GM10248 (cell line): Measurements from ENCODE around the gene KRT39.

Source experiments
- CTCF ChIA-PET: fragments of 300-600 bp; sonication (Branson Sonifier 250); formaldehyde crosslinking; extraction: SDS; loops from one replicate; lab custom pipeline; 2021; ENCODE audit warnings: antibody characterized with exemption; lab: Yijun Ruan, JAX
- POLR2A ChIA-PET: fragments of 350-650 bp; sonication (Branson Sonifier 250); formaldehyde crosslinking; extraction: SDS; loops from one replicate; lab custom pipeline; 2020; ENCODE audit warnings: antibody characterized with exemption; lab: Yijun Ruan, JAX
- DNase-seq: peaks from one replicate; pipeline ENCODE4 v3.0.0; 2012; ENCODE audit errors: extremely low spot score
- TF ChIP-seq, protein P1 (sequence below): IDR thresholded peaks from 2 replicates; pipeline ENCODE4 v1.5.1; 2012; ENCODE audit warnings: mild to moderate bottlenecking, low read depth; ENCODE audit errors: extremely low read depth, missing control alignments, control extremely low read depth

The KRT39 gene

DNA sequence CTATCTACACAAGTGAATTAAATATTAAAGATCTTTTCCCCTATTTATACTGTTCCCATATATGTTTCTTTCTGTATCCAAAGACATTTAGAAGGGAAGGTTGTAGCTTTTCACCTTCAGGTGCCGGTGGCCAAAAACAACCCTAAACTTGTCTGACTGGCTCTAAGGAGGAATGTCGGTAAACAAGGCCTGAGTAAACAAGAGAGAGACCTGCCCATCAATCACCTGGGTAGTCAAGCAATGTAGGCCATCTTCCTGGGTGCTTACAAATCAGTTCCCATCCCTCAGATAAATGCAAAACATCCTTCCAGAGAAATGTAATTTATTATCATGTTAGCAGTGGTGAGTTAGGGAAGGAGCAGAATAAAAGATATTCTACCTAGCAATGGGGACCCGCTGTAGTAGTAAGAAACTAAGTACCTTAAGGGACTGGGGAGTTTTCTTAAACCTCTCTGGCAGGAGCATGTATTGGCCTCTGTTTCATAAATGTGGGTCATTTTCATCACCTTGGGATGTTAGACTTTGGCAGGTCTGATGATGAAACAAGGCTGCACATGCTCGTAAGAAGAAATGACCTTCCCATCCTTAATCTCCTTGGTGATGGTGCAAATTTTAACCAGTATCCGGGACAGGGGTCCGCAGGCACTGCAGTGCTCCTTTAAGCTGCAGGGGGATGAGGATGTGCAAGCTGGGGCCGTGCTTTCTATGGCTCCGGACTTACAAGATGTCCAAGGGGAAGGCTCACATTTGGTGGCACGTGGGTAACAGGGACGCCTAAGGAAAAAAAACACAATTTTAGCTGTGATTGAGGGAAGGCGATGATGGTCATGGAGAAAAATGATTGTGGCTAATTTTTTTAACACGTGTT, 8.4 kb downstream of the KRT39 start:
- CTCF ChIA-PET: no interaction called here
- POLR2A ChIA-PET: no interaction called here
- DNase-seq: no peak
- TF ChIP-seq, protein P1, sequence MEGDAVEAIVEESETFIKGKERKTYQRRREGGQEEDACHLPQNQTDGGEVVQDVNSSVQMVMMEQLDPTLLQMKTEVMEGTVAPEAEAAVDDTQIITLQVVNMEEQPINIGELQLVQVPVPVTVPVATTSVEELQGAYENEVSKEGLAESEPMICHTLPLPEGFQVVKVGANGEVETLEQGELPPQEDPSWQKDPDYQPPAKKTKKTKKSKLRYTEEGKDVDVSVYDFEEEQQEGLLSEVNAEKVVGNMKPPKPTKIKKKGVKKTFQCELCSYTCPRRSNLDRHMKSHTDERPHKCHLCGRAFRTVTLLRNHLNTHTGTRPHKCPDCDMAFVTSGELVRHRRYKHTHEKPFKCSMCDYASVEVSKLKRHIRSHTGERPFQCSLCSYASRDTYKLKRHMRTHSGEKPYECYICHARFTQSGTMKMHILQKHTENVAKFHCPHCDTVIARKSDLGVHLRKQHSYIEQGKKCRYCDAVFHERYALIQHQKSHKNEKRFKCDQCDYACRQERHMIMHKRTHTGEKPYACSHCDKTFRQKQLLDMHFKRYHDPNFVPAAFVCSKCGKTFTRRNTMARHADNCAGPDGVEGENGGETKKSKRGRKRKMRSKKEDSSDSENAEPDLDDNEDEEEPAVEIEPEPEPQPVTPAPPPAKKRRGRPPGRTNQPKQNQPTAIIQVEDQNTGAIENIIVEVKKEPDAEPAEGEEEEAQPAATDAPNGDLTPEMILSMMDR: no peak

DNA sequence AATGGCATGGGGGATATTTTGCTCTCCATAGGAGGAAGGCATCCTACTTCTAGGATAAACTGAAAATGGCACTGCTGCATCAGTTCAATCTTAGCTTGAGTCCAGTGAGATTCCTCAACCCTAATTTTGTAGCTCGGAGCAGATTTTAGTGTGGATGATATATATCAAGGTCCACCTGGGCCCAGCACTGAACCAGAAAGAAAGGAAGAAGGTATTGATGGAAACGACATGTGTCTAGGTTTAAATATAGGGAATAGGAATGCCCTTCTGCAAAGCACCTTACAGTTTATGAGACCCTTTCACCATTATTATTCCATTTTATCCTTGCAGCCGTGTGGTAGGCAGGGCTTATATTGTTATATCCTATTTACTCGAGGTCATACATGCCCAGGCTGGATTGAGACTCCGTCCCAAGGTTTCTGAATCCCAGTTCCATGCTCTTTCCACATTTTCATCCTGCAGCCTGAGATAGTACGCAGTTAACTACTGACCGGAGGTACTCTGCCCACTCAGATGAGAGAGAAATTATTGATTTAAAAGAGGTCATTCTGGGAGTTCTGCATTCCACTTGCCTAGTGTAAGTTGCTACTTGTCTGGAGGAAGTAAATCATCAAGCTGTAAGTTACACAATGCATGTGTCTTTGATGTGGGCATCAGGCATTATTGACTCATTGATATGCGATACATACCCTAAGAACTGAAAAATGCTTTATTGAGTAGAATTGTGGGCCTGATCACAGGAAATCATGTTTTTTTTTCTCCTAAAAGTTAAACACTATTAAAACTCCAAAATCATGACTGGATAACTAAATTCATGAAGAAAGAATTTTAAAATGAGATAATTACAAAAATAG, 10.1 kb downstream of the KRT39 start:
- POLR2A ChIA-PET: no interaction called here

DNA sequence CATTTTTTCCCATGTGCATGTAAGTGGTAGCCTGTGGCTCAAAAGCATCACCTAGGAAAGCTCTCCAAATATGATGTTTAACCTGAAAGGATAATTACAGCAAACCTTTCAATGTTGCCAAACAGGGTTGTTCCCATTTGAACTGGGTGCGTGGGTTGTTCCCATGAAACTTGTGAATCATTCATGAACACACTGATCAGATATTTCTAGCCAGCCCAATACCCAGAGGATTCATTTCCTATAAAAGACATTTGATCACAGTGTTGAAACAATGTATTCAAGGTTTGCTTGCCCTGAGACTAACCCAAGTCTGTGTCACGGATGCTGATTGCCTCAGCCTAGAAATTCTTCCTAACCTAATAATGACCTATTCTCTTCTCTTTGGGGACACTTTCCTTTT, 12.9 kb downstream of the KRT39 start:
- ChIA-PET CTCF (interaction anchor here (1.0 kb wide), 1 partner anchor 23 kb away, joined by 3 read pairs; no protein-coding TSS in a partner anchor), POLR2A (no interaction called here)
- DNase-seq: no peak
- TF ChIP-seq, protein P1: no peak

More for the DNA sequence above, 10.1 kb downstream of the KRT39 start:
- DNase-seq: no peak
- TF ChIP-seq, protein P1: no peak
- CTCF ChIA-PET: no interaction called here

DNA sequence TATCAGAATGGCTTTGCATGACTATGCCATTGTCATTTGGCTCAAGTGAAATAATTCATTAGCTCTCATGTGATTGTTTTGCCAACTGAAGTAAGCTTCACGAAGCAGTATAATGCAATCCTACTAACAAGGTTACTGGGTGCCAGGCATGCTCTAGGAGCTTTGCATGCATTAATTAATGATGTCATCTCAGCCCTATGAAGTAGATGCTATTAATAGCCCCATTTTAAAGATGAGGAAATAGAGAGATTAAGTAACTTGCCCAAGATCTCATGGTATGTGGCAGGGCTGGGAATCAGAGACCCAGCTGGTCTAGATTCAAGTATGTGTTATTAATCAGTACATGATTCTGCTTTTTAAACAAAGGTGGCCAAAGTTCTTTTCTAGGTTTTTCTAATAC, 14.1 kb downstream of the KRT39 start:
- CTCF ChIA-PET: interaction anchor here (1.0 to 1.7 kb wide), 2 partner anchors 9 to 24 kb away, joined by 3 to 4 read pairs; no protein-coding TSS in a partner anchor

DNA sequence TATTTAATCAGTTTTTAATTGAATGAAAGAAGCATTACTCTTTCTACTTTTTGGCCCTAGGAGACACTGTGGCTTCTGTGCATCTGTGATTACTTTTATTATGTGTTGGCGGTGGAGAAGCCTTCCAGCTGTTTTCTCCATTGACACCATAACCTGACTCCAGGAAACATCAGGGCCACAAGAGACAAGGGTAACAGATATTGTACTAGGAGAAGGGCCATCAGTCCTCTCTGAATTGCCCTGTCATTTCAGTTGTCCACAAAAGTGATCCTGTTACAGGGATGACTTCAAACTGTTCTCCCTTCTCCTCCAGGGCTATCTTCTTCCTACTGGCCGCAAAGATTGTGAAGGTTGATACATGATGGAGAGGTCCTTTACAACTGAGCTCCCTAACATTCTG, 14.6 kb downstream of the KRT39 start:
- no peak for DNase-seq
- TF ChIP-seq, protein P1: no peak
- ChIA-PET CTCF (interaction anchor here (1.7 kb wide), 1 partner anchor 10 kb away, joined by 4 read pairs; no protein-coding TSS in a partner anchor), POLR2A (no interaction called here)

More for the DNA sequence above, 14.1 kb downstream of the KRT39 start:
- DNase-seq: no peak
- TF ChIP-seq, protein P1: no peak
- POLR2A ChIA-PET: no interaction called here

DNA sequence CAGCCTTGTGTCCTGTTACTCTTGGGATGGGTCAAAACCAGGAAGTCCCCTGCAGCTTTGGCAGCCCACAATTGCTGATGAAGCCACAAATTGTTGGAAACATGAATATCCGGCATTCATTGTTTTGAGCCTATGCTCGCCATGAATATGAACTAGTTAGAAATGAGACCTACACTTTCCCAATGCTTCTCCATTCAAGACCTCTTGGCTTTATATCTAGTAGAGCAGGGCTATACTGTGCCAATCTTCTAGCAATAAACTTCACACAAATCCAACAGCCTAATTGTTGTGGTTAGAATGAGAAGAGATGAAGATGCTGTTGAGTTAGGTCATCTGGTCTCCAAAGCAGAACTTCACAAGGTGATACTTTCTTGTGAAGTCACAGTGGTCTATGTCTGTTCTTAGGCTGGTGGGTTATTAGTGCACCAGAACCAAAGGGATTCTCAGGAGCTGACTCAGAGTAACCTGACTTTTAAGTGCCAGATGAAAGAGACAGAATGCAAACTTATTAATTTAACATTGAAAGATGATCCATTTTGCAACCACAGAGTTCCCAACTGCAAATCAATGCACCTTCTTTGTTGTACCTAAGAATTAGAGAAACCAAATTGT, 15.6 kb downstream of the KRT39 start:
- ChIA-PET POLR2A (no interaction called here), CTCF (no interaction called here)
- TF ChIP-seq, protein P1: no peak
- no peak for DNase-seq
